ENCODE data around the gene DNAI2. TPM values are rescaled to one million over a fixed set of nuclear protein-coding genes. Genes with fewer than 3 reads are reported as not detected.

Gene DNAI2
- polyA plus RNA-seq, 2 of the 4 experiments (the other 2 are of a cell fraction), result not detected

DNA sequence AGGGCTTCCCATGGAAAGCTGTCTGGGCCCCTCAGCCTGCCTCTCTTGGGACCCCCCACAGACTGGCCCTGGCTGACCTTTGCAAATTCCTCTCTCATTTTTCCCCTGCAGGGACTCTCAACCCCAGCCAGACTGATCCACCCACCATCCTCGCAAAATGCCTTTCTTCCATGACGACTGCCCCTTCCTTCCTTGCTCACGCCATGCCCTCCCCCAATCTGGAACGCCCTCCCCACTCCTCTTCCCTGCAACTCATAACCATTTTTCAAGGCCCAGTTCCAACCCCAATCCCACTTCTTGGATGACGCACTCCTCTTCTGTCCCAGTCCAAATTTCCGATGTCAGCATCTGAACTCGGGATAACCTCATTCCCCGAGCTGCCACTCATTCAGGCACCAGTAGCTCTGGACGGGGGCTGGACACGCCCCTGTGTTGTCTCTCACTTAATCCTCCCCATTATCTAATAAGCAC, 1.3 kb upstream of the DNAI2 start:
- ChIA-PET POLR2A (no interaction called here), CTCF (interaction anchor here (0.9 to 1.2 kb wide), 3 partner anchors 10 to 260 kb away, joined by 3 to 4 read pairs (median 4); no protein-coding TSS in a partner anchor)

DNA sequence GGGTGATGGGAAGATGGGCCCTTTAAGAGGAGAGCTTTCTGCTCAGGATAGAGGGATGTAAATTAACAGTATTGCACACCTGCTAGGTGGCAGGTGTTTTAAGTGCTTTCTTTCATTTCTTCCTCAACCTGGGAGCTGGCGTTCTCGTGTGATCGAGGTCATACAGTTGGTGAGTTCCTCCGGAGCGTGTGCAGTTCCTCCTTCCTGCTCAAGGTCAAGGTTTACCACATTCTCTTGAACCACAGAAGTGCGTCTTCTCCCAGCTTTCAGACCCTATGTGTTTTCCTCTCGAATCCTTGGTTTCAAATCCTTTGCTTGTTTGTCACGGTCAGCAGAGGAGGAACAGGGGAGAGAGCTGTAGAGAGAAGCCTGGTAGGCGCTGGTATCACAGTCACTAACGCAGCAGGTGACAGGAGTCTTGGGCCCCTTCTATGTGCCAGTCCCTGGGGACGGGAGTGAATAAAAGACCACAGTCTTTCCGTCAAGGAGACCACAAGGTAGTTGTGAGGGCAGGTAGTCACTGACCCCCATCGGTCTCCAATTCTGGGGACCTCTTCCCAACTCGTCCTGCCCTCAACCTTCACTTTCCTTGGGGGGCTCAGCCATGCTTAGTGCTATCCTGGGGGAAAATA, 791 bp downstream of the DNAI2 start:
- TF ChIP-seq HOXB5 (CRISPR knock-in tag; IDR thresholded peaks at IDR 0.05), result no peak
- no peak for TF ChIP-seq POLR2AphosphoS2 (conservative IDR thresholded peaks at IDR 0.05; ENCODE audit: low read length)
- no peak for TF ChIP-seq GATA3 (IDR thresholded peaks at IDR 0.05; ENCODE audit: borderline replicate concordance)
- TF ChIP-seq, protein P1, sequence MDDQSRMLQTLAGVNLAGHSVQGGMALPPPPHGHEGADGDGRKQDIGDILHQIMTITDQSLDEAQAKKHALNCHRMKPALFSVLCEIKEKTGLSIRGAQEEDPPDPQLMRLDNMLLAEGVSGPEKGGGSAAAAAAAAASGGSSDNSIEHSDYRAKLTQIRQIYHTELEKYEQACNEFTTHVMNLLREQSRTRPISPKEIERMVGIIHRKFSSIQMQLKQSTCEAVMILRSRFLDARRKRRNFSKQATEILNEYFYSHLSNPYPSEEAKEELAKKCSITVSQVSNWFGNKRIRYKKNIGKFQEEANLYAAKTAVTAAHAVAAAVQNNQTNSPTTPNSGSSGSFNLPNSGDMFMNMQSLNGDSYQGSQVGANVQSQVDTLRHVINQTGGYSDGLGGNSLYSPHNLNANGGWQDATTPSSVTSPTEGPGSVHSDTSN (IDR thresholded peaks at IDR 0.05), result no peak
- no peak for TF ChIP-seq JUNB (IDR thresholded peaks at IDR 0.05)
- TF ChIP-seq CBX8 (IDR thresholded peaks at IDR 0.05), result no peak
- TF ChIP-seq, protein P2, sequence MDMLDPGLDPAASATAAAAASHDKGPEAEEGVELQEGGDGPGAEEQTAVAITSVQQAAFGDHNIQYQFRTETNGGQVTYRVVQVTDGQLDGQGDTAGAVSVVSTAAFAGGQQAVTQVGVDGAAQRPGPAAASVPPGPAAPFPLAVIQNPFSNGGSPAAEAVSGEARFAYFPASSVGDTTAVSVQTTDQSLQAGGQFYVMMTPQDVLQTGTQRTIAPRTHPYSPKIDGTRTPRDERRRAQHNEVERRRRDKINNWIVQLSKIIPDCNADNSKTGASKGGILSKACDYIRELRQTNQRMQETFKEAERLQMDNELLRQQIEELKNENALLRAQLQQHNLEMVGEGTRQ (IDR thresholded peaks at IDR 0.05), result no peak
- TF ChIP-seq, protein P3, sequence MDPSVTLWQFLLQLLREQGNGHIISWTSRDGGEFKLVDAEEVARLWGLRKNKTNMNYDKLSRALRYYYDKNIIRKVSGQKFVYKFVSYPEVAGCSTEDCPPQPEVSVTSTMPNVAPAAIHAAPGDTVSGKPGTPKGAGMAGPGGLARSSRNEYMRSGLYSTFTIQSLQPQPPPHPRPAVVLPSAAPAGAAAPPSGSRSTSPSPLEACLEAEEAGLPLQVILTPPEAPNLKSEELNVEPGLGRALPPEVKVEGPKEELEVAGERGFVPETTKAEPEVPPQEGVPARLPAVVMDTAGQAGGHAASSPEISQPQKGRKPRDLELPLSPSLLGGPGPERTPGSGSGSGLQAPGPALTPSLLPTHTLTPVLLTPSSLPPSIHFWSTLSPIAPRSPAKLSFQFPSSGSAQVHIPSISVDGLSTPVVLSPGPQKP (IDR thresholded peaks at IDR 0.05; ENCODE audit: low read depth, low read length), result no peak
- TF ChIP-seq, protein P4, sequence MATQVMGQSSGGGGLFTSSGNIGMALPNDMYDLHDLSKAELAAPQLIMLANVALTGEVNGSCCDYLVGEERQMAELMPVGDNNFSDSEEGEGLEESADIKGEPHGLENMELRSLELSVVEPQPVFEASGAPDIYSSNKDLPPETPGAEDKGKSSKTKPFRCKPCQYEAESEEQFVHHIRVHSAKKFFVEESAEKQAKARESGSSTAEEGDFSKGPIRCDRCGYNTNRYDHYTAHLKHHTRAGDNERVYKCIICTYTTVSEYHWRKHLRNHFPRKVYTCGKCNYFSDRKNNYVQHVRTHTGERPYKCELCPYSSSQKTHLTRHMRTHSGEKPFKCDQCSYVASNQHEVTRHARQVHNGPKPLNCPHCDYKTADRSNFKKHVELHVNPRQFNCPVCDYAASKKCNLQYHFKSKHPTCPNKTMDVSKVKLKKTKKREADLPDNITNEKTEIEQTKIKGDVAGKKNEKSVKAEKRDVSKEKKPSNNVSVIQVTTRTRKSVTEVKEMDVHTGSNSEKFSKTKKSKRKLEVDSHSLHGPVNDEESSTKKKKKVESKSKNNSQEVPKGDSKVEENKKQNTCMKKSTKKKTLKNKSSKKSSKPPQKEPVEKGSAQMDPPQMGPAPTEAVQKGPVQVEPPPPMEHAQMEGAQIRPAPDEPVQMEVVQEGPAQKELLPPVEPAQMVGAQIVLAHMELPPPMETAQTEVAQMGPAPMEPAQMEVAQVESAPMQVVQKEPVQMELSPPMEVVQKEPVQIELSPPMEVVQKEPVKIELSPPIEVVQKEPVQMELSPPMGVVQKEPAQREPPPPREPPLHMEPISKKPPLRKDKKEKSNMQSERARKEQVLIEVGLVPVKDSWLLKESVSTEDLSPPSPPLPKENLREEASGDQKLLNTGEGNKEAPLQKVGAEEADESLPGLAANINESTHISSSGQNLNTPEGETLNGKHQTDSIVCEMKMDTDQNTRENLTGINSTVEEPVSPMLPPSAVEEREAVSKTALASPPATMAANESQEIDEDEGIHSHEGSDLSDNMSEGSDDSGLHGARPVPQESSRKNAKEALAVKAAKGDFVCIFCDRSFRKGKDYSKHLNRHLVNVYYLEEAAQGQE (IDR thresholded peaks at IDR 0.05), result no peak
- no peak for TF ChIP-seq JUN (IDR thresholded peaks at IDR 0.05)
- TF ChIP-seq FOSL2 (IDR thresholded peaks at IDR 0.05), result no peak
- TF ChIP-seq FOSL2 (CRISPR knock-in tag; IDR thresholded peaks at IDR 0.05), result no peak
- TF ChIP-seq RAD21 (conservative IDR thresholded peaks at IDR 0.05 in 1 of 2, IDR thresholded peaks at IDR 0.05 in 1 of 2), result no peak
- TF ChIP-seq CEBPB (IDR thresholded peaks at IDR 0.05), result no peak
- no peak for TF ChIP-seq FOXS1 (CRISPR knock-in tag; IDR thresholded peaks at IDR 0.05)
- no peak for TF ChIP-seq CHD2 (IDR thresholded peaks at IDR 0.05; ENCODE audit: low read length, partially characterized antibody)
- TF ChIP-seq, protein P5, sequence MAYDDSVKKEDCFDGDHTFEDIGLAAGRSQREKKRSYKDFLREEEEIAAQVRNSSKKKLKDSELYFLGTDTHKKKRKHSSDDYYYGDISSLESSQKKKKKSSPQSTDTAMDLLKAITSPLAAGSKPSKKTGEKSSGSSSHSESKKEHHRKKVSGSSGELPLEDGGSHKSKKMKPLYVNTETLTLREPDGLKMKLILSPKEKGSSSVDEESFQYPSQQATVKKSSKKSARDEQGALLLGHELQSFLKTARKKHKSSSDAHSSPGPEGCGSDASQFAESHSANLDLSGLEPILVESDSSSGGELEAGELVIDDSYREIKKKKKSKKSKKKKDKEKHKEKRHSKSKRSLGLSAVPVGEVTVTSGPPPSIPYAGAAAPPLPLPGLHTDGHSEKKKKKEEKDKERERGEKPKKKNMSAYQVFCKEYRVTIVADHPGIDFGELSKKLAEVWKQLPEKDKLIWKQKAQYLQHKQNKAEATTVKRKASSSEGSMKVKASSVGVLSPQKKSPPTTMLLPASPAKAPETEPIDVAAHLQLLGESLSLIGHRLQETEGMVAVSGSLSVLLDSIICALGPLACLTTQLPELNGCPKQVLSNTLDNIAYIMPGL (CRISPR knock-in tag; IDR thresholded peaks at IDR 0.05; ENCODE audit: borderline replicate concordance), result no peak
- Histone ChIP-seq H3K9me3 (no peaks in the 10 kb centered on the region), H3K4me2 (no peak overlapping the region), H3K27ac (no peak overlapping the region), H3K4me1 (no peaks in the 10 kb centered on the region), H3K4me3 (no peak overlapping the region)
- FAIRE-seq (no peak), DNase-seq (ENCODE audit: low read depth in 1 of 2, low spot score in 1 of 2) (no peak), ATAC-seq (peak; percentile 3 to 9; a peak in 2 of 6 replicates)
- ChIA-PET CTCF (interaction anchor here (1.0 to 2.2 kb wide), 6 partner anchors 10 to 183 kb away, joined by 3 to 5 read pairs (median 4); no protein-coding TSS in a partner anchor), POLR2A (interaction anchor here (0.7 kb wide), 1 partner anchor 22 kb away, joined by 4 read pairs; no protein-coding TSS in a partner anchor)
- 56% methylated on average over 14 of the region's 14 CpGs for WGBS (ENCODE audit: missing lambda C conversion rate)

More for the DNA sequence above, 1.3 kb upstream of the DNAI2 start:
- no peak overlapping the region for H3K4me3 ChIP-seq
- TF ChIP-seq MYC (IDR thresholded peaks at IDR 0.05; ENCODE audit: borderline replicate concordance, low read length) (no peak), RFX5 (IDR thresholded peaks at IDR 0.05) (no peak), PHF8 (IDR thresholded peaks at IDR 0.05; ENCODE audit: borderline replicate concordance, low read depth) (no peak), JUNB (IDR thresholded peaks at IDR 0.05) (no peak), RCOR1 (IDR thresholded peaks at IDR 0.05; ENCODE audit: low read depth, low read length) (no peak), HEYL (CRISPR knock-in tag; IDR thresholded peaks at IDR 0.05) (no peak), KDM1A (IDR thresholded peaks at IDR 0.05; ENCODE audit: low read depth) (no peak), EHMT2 (IDR thresholded peaks at IDR 0.05; ENCODE audit: low read depth) (no peak), CHD2 (IDR thresholded peaks at IDR 0.05; ENCODE audit: low read length, partially characterized antibody) (no peak), NR3C1 (IDR thresholded peaks at IDR 0.05) (no peak), MAFK (IDR thresholded peaks at IDR 0.05; ENCODE audit: partially characterized antibody) (no peak), RNF2 (IDR thresholded peaks at IDR 0.05; ENCODE audit: borderline replicate concordance, low read depth) (no peak), SREBF2 (IDR thresholded peaks at IDR 0.05) (no peak), KDM5A (IDR thresholded peaks at IDR 0.05) (no peak), HDAC2 (IDR thresholded peaks at IDR 0.05) (no peak)
- TF ChIP-seq, protein P6, sequence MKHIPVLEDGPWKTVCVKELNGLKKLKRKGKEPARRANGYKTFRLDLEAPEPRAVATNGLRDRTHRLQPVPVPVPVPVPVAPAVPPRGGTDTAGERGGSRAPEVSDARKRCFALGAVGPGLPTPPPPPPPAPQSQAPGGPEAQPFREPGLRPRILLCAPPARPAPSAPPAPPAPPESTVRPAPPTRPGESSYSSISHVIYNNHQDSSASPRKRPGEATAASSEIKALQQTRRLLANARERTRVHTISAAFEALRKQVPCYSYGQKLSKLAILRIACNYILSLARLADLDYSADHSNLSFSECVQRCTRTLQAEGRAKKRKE (CRISPR knock-in tag; IDR thresholded peaks at IDR 0.05; ENCODE audit: low read depth), result no peak
- no peak overlapping the region for H3K4me2 ChIP-seq
- 54% methylated on average over 10 of the region's 10 CpGs for WGBS (ENCODE audit: missing lambda C conversion rate)
- no peak overlapping the region for H3K27ac ChIP-seq
- no peaks in the 10 kb centered on the region for H3K4me1 ChIP-seq
- no peak for FAIRE-seq
- H3K9me3 ChIP-seq, result no peaks in the 10 kb centered on the region
- no peak for DNase-seq (ENCODE audit: low read depth in 1 of 2, low spot score in 1 of 2)
- no peak for ATAC-seq
